MCF 10A (cell line): Measurements from ENCODE around the gene ITGA3. TPM values are rescaled to one million over a fixed set of nuclear protein-coding genes. Genes with fewer than 3 reads are reported as not detected.

Experiments used
- BruUV-seq: library from RNA; stranded (reverse); fragments of 400-500 nt; replicated peaks from 2 replicates; lab custom pipeline; 2021; lab: Mats Ljungman, UMichigan
- CTCF ChIA-PET: fragments of 300-600 bp; sonication (Branson Sonifier 250); formaldehyde crosslinking; extraction: SDS; loops from one replicate; lab custom pipeline; 2021; ENCODE audit warnings: antibody characterized with exemption, inconsistent platforms; lab: Yijun Ruan, JAX
- POLR2A ChIA-PET: fragments of 300-600, 350-650 bp; sonication (Branson Sonifier 250); formaldehyde crosslinking; extraction: SDS; loops from one replicate; lab custom pipeline; 2020; ENCODE audit warnings: antibody characterized with exemption, inconsistent platforms; lab: Yijun Ruan, JAX
- DNase-seq: peaks from one replicate; pipeline ENCODE4 v3.0.0-alpha.2; 2018; ENCODE audit not compliant: unreplicated experiment
- H3K27ac Mint-ChIP-seq: one replicate; pipeline ENCODE4 v1.8.0; 2022; ENCODE audit warnings: mild to moderate bottlenecking, low read depth, mixed read lengths; ENCODE audit not compliant: unreplicated experiment
- H3K27me3 Mint-ChIP-seq: one replicate; pipeline ENCODE4 v1.8.0; 2022; ENCODE audit warnings: mixed read lengths; ENCODE audit not compliant: insufficient read depth, unreplicated experiment
- H3K36me3 Mint-ChIP-seq: one replicate; pipeline ENCODE4 v1.8.0; 2022; ENCODE audit warnings: mild to moderate bottlenecking, moderate library complexity, mixed read lengths; ENCODE audit not compliant: insufficient read depth, unreplicated experiment
- H3K4me1 Mint-ChIP-seq: one replicate; pipeline ENCODE4 v1.8.0; 2022; ENCODE audit warnings: mixed read lengths; ENCODE audit not compliant: insufficient read depth, unreplicated experiment
- H3K4me3 Mint-ChIP-seq: one replicate; pipeline ENCODE4 v1.8.0; 2022; ENCODE audit warnings: mild to moderate bottlenecking, moderate library complexity, mixed read lengths; ENCODE audit not compliant: unreplicated experiment
- H3K9me3 Mint-ChIP-seq: one replicate; pipeline ENCODE4 v1.8.0; 2022; ENCODE audit warnings: mixed read lengths; ENCODE audit not compliant: unreplicated experiment
- intact Hi-C: fragments of 100-400 bp; cut with micrococcal nuclease; formaldehyde crosslinking; loops from 2 replicates; pipeline ENCODE4 v1.14.1; 2022
- total RNA-seq: library from RNA; stranded (reverse); gene quantifications from 2 replicates; pipeline ENCODE4 v1.2.3, GENCODE V29; 2022
- TF ChIP-seq, protein P1 (sequence below): fragments of 200-600 bp; IDR thresholded peaks from one replicate; pipeline ENCODE4 v1.8.0; 2022; ENCODE audit warnings: antibody characterized with exemption, mild to moderate bottlenecking; ENCODE audit not compliant: unreplicated experiment

Gene ITGA3
- total RNA-seq, 1 experiment from 2014 or later = 588 TPM

DNA sequence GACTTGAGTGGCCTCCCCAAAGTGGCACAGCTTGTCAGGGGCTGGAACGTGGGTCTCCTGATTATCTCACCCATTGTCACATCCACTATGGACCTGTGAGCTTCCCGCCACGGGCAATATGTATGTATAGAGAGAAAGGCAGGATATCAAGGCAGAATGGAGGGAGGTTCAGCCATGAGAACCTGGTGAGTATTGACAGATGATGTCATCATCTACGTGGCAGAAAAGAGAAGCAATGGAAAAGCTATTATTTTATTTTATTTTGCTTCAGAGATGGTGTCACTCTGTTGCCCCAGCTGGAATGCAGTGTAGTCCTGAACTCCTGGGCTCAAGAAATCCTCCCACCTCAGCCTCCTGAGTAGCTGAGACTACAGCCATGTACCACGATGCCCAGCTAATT, 25.8 kb downstream of the ITGA3 start:
- Mint-ChIP-seq H3K9me3 (no peaks in the 10 kb centered on the region), H3K27ac (no peak overlapping the region), H3K36me3 (peaks cover 84% of the 10 kb centered on the region), H3K27me3 (no peaks in the 10 kb centered on the region), H3K4me1 (peaks cover 12% of the 10 kb centered on the region), H3K4me3 (no peak overlapping the region)
- intact Hi-C loops = loop anchor here (2.0 kb wide), 1 partner anchor 17 kb away; no protein-coding TSS in a partner anchor
- ChIA-PET POLR2A (interaction anchor here (0.6 to 4.7 kb wide), 8 partner anchors 11 to 157 kb away, joined by 3 to 29 read pairs (median 6); partner anchors contain the start of gene ITGA3), CTCF (interaction anchor here (0.6 to 3.5 kb wide), 5 partner anchors 9 to 373 kb away, joined by 3 to 16 read pairs (median 5); no protein-coding TSS in a partner anchor)
- DNase-seq = no peak
- TF ChIP-seq, protein P1, sequence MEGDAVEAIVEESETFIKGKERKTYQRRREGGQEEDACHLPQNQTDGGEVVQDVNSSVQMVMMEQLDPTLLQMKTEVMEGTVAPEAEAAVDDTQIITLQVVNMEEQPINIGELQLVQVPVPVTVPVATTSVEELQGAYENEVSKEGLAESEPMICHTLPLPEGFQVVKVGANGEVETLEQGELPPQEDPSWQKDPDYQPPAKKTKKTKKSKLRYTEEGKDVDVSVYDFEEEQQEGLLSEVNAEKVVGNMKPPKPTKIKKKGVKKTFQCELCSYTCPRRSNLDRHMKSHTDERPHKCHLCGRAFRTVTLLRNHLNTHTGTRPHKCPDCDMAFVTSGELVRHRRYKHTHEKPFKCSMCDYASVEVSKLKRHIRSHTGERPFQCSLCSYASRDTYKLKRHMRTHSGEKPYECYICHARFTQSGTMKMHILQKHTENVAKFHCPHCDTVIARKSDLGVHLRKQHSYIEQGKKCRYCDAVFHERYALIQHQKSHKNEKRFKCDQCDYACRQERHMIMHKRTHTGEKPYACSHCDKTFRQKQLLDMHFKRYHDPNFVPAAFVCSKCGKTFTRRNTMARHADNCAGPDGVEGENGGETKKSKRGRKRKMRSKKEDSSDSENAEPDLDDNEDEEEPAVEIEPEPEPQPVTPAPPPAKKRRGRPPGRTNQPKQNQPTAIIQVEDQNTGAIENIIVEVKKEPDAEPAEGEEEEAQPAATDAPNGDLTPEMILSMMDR = no peak
- no TSS peak for BruUV-seq

DNA sequence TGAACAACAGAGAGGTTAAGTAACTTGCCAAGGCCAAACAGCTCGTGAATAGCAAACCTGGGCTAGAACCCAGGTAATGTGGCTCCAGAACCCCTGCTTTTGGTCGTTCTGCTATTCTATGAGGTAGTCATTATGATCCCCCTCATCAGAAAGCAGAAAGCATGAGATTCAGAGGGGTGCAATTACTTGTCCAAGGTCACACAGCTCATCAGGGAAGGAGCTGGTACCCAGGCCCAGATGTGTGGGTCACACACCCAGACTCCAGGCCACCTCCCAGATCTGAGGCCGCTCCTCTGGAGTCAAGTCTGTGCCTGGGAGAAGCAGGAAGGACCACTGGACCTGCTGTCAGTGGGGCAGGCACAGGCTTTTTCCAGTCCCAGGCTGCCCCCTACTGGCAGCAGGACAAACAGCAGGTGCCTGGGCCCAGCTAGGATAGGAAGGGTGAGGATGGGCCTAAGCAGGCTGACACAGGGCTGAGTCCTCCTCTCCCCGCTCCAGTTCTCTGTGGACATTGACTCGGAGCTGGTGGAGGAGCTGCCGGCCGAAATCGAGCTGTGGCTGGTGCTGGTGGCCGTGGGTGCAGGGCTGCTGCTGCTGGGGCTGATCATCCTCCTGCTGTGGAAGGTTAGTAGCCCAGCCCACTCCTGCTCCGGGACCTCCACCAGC, 31.5 kb downstream of the ITGA3 start:
- DNase-seq = peak; percentile 69
- H3K36me3 Mint-ChIP-seq = peaks cover 85% of the 10 kb centered on the region
- H3K4me1 Mint-ChIP-seq = no peaks in the 10 kb centered on the region
- TF ChIP-seq, protein P1 = peak; percentile 85
- no peak overlapping the region for H3K4me3 Mint-ChIP-seq
- ChIA-PET CTCF (interaction anchor here (0.5 to 3.2 kb wide), 32 partner anchors 9 to 407 kb away, joined by 3 to 56 read pairs (median 5); partner anchors contain the start of gene ITGA3), POLR2A (interaction anchor here (0.6 to 2.8 kb wide), 13 partner anchors 14 to 89 kb away, joined by 3 to 30 read pairs (median 4); partner anchors contain the start of gene ITGA3)
- intact Hi-C loops = loop anchor here (1.0 kb wide), 1 partner anchor 60 kb away; no protein-coding TSS in a partner anchor
- no TSS peak for BruUV-seq
- H3K9me3 Mint-ChIP-seq = no peaks in the 10 kb centered on the region
- H3K27ac Mint-ChIP-seq = peak overlapping the region; percentile 27
- H3K27me3 Mint-ChIP-seq = no peaks in the 10 kb centered on the region

DNA sequence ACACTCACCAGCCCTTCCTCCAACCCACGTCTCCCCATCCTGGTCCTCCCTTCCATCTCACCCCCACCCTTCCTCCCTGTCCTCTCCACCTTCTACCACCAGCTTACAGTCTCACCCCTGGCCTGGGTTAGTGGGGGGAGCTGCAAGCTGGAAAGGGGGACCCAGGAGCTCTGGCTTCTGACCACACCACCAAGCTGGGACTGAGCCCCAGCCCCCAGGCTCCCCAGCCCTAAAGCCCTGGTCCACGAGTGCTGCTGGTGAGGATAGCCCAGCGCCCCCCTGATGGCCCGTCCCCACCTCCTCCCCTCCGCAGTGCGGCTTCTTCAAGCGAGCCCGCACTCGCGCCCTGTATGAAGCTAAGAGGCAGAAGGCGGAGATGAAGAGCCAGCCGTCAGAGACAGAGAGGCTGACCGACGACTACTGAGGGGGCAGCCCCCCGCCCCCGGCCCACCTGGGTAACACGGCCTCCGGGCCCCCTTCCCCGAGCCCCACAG, 32.0 kb downstream of the ITGA3 start:
- TF ChIP-seq, protein P1 = no peak
- H3K27me3 Mint-ChIP-seq = no peaks in the 10 kb centered on the region
- H3K36me3 Mint-ChIP-seq = peaks cover 85% of the 10 kb centered on the region
- no peak overlapping the region for H3K4me3 Mint-ChIP-seq
- no TSS peak for BruUV-seq
- no peaks in the 10 kb centered on the region for H3K4me1 Mint-ChIP-seq
- CTCF ChIA-PET = interaction anchor here (0.6 to 3.2 kb wide), 23 partner anchors 10 to 709 kb away, joined by 3 to 56 read pairs (median 5); partner anchors contain the start of gene ITGA3
- DNase-seq = no peak
- POLR2A ChIA-PET = interaction anchor here (0.7 to 2.8 kb wide), 10 partner anchors 24 to 90 kb away, joined by 3 to 30 read pairs (median 4); partner anchors contain the start of gene ITGA3
- intact Hi-C loops = loop anchor here (1.0 kb wide), 1 partner anchor 61 kb away; no protein-coding TSS in a partner anchor
- H3K27ac Mint-ChIP-seq = peak overlapping the region; percentile 27
- H3K9me3 Mint-ChIP-seq = no peaks in the 10 kb centered on the region
